Endothelial cell of umbilical vein (primary cell): Measurements from ENCODE around the gene PRKCQ.
A peak's percentile ranks its signal among the peaks of the same experiment; 100 is the strongest.

ENCODE experiments used
- POLR2A ChIP-seq: IDR thresholded peaks from 2 replicates; pipeline ENCODE4 v1.6.1; 2012; ENCODE audit warnings: low read depth, mild to moderate bottlenecking, control low read depth, low read length
- POLR2AphosphoS5 ChIP-seq: IDR thresholded peaks from 2 replicates; pipeline ENCODE4 v1.6.1; 2012; ENCODE audit warnings: low read depth, mild to moderate bottlenecking, control low read depth, low read length, moderate library complexity; ENCODE audit not compliant: insufficient read depth
- TF ChIP-seq, protein P1 (sequence below), 2 donors: IDR thresholded peaks; 1 replicate in 1 of 2; 2 replicates in 1 of 2; pipeline ENCODE4 v1.5.1; 2011; ENCODE audit warnings: low read length in 2 of 2, mild to moderate bottlenecking in 2 of 2, moderate library complexity in 2 of 2, control low read depth in 1 of 2, inconsistent platforms in 1 of 2, low read depth in 1 of 2; ENCODE audit not compliant: insufficient read depth in 1 of 2; ENCODE audit errors: extremely low read depth in 1 of 2

GRCh38 chr10:6406220-6407033, 173.6 kb downstream of the PRKCQ start:
- TF ChIP-seq, protein P1, sequence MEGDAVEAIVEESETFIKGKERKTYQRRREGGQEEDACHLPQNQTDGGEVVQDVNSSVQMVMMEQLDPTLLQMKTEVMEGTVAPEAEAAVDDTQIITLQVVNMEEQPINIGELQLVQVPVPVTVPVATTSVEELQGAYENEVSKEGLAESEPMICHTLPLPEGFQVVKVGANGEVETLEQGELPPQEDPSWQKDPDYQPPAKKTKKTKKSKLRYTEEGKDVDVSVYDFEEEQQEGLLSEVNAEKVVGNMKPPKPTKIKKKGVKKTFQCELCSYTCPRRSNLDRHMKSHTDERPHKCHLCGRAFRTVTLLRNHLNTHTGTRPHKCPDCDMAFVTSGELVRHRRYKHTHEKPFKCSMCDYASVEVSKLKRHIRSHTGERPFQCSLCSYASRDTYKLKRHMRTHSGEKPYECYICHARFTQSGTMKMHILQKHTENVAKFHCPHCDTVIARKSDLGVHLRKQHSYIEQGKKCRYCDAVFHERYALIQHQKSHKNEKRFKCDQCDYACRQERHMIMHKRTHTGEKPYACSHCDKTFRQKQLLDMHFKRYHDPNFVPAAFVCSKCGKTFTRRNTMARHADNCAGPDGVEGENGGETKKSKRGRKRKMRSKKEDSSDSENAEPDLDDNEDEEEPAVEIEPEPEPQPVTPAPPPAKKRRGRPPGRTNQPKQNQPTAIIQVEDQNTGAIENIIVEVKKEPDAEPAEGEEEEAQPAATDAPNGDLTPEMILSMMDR (IDR thresholded peaks at IDR 0.05; ENCODE audit: extremely low read depth in 1 of 2, insufficient read depth in 1 of 2, low read depth in 1 of 2, low read length in 2 of 2) = peak; percentile 20 to 24
- TF ChIP-seq POLR2A (no peak), POLR2AphosphoS5 (no peak)
